GM13976 (cell line): ENCODE results near the gene USP49.

Experiments used
- DNase-seq: peaks from one replicate; pipeline ENCODE4 v3.0.0; 2012; ENCODE audit warnings: low spot score
- in situ Hi-C: fragments of 300-500 bp; cut with MboI; formaldehyde crosslinking; loops from one replicate; pipeline ENCODE4 v1.12.0; 2022; ENCODE audit warnings: low sequenced_read_pairs, mixed read lengths, inconsistent platforms; ENCODE audit not compliant: unreplicated experiment
- TF ChIP-seq, protein P1 (sequence below): IDR thresholded peaks from 2 replicates; pipeline ENCODE4 v1.5.1; 2012; ENCODE audit warnings: borderline replicate concordance, mild to moderate bottlenecking; ENCODE audit not compliant: insufficient read depth; ENCODE audit errors: extremely low read depth, missing control alignments, control extremely low read depth

USP49 gene

GRCh38 chr6:41878961-41879405, 16.2 kb downstream of the USP49 start:
- TF ChIP-seq, protein P1, sequence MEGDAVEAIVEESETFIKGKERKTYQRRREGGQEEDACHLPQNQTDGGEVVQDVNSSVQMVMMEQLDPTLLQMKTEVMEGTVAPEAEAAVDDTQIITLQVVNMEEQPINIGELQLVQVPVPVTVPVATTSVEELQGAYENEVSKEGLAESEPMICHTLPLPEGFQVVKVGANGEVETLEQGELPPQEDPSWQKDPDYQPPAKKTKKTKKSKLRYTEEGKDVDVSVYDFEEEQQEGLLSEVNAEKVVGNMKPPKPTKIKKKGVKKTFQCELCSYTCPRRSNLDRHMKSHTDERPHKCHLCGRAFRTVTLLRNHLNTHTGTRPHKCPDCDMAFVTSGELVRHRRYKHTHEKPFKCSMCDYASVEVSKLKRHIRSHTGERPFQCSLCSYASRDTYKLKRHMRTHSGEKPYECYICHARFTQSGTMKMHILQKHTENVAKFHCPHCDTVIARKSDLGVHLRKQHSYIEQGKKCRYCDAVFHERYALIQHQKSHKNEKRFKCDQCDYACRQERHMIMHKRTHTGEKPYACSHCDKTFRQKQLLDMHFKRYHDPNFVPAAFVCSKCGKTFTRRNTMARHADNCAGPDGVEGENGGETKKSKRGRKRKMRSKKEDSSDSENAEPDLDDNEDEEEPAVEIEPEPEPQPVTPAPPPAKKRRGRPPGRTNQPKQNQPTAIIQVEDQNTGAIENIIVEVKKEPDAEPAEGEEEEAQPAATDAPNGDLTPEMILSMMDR: no peak
- in situ Hi-C loops: no loop called here
- no peak for DNase-seq

- DNase-seq: no peak
- TF ChIP-seq, protein P1: no peak
- in situ Hi-C loops: no loop called here
These were observed 16.9 kb downstream of the USP49 start for GRCh38 chr6:41878246-41878645.

DNA sequence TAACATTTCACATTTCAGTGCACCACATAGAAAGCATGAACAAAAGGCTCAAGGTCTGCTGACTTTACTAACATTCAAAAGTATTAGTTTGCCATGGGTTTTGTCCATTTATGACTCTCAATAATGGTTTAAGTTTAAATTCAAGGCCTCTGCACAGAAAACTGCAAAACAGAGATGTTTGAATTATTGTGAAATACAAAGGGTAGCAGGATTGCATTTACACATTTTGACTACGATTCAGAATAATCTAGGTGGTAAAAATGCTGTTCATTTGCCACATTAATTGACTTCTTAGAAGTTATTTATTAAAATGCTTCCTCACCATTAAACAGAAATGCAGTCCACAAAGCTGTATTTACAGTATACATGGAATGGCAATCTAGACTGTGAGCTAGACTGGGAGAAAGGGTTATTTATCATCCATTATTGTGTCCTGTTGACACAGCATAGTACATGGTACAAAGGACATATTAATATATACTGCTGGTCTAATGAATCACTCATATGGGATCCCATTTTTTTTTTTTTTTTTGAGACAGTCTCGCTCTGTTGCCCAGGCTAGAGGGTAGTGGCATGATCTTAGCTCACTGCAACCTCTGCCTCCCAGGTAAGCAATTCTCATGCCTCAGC, 18.0 kb downstream of the USP49 start:
- in situ Hi-C loops: no loop called here
- TF ChIP-seq, protein P1: no peak
- DNase-seq: no peak

DNA sequence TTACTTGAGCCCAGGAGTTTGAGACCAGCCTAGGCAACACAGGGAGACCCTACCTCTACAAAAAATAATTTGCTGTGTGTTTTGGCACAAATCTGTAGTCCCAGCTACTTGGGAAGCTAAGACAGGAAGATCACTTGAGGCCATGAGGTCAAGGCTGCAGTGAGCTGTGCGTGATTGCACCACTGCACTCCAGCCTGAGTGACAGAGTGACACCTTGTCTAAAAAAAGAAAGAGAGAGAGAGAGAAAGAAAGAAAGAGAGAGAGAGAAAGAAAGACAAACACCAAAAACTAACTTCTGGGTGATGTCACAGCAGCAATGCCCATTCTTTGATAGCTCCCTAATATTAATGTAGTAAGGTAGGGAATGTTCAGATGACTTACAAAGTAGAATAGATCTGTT, 20.4 kb downstream of the USP49 start:
- DNase-seq: no peak
- in situ Hi-C loops: no loop called here
- TF ChIP-seq, protein P1: no peak

DNA sequence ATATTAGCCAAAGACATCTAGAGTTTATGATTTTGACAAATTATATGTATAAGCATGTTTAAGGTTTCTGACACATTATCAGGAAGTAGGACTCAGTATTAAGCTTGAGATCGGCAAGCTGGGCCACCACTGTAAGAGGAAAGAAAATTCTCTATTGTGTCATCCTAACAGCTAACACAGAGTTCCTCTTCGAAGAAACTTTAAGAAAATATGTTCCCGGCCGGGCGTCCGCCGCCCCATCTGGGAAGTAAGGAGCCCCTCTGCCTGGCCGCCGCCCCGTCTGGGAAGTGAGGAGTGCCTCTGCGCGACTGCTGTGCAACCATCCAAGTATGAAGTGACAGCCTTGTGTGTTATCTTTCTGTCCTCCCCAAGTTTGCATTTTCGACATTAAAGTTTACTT, 23.0 kb downstream of the USP49 start:
- TF ChIP-seq, protein P1: no peak
- in situ Hi-C loops: no loop called here
- DNase-seq: no peak

GRCh38 chr6:41871691-41872090, 23.5 kb downstream of the USP49 start:
- in situ Hi-C loops: no loop called here
- DNase-seq: no peak
- TF ChIP-seq, protein P1: no peak
